Sciatic nerve (tissue), 2 donors: ENCODE data around the gene USO1. TPM values are rescaled to one million over a fixed set of nuclear protein-coding genes. Genes with fewer than 3 reads are reported as not detected.
A peak's percentile ranks its signal among the peaks of the same experiment; 100 is the strongest.
"Not testable (repeated sequence)": the region's sequence is repeated elsewhere in the genome, so short reads cannot be mapped to it uniquely, and the experiment has no call there.

ENCODE experiments used
- ATAC-seq: fragments of 200-7000 bp; cut with Tn5 transposase; one replicate; pipeline ENCODE4 v1.9.1; 2020; ENCODE audit warnings: mild to moderate bottlenecking, moderate library complexity
- DNase-seq: peaks from one replicate; pipeline ENCODE4 v3.0.0-alpha.2; 2020; ENCODE audit warnings: low spot score
- intact Hi-C: fragments of 100-400 bp; cut with DNase I; formaldehyde crosslinking; loops from one replicate; pipeline ENCODE4 v1.14.2; 2022
- total RNA-seq: library from RNA; stranded (reverse); fragmentation: NEBNext Ultra II Directional; extraction: Animal tissue kit (Norgen Biotek cat#: 25700); gene quantifications from one replicate; pipeline ENCODE4 v1.2.1, GENCODE V29; 2021
- donor health status: DM: no; HTN: no; CAD: no.
- donor health status: DM: no; HTN: no; CAD: no.

USO1 gene
- total RNA-seq, 1 donor from 2014 or later: 64.1 TPM

GRCh38 chr4:75735525-75735924, 11.1 kb downstream of the USO1 start:
- intact Hi-C loops: no loop called here

GRCh38 chr4:75736862-75737261, 12.5 kb downstream of the USO1 start:
- ATAC-seq (peak; percentile 81), DNase-seq (no peak)
- intact Hi-C loops: no loop called here

More at GRCh38 chr4:75735525-75735924, 11.1 kb downstream of the USO1 start:
- ATAC-seq (no peak), DNase-seq (no peak)

GRCh38 chr4:75737398-75737797, 13.0 kb downstream of the USO1 start:
- intact Hi-C loops: no loop called here
- ATAC-seq: no peak

GRCh38 chr4:75741027-75741426, 16.6 kb downstream of the USO1 start:
- intact Hi-C loops: no loop called here
- ATAC-seq (no peak), DNase-seq (no peak)

More at GRCh38 chr4:75737398-75737797, 13.0 kb downstream of the USO1 start:
- no peak for DNase-seq

GRCh38 chr4:75742451-75742850, 18.1 kb downstream of the USO1 start:
- no peak for DNase-seq
- no peak for ATAC-seq
- intact Hi-C loops: no loop called here

GRCh38 chr4:75745161-75745560, 20.8 kb downstream of the USO1 start:
- intact Hi-C loops: no loop called here
- ATAC-seq: no peak
- DNase-seq: no peak

- DNase-seq (no peak), ATAC-seq (no peak)
- intact Hi-C loops: no loop called here
These were observed 21.4 kb downstream of the USO1 start for GRCh38 chr4:75745721-75746199.

GRCh38 chr4:75752637-75753036, 28.3 kb downstream of the USO1 start:
- DNase-seq (no peak), ATAC-seq (no peak)
- intact Hi-C loops: no loop called here

GRCh38 chr4:75769036-75769435, 44.7 kb downstream of the USO1 start:
- intact Hi-C loops: no loop called here
- ATAC-seq (no peak), DNase-seq (no peak)

GRCh38 chr4:75771607-75772006, 47.2 kb downstream of the USO1 start:
- intact Hi-C loops: no loop called here
- ATAC-seq: no peak
- DNase-seq: no peak

- intact Hi-C loops: no loop called here
- no peak for DNase-seq
- no peak for ATAC-seq
These were observed 53.2 kb downstream of the USO1 start for GRCh38 chr4:75777589-75777988.

GRCh38 chr4:75779105-75779757, 54.9 kb downstream of the USO1 start:
- no peak for DNase-seq
- ATAC-seq: no peak
- intact Hi-C loops: no loop called here

GRCh38 chr4:75781305-75781704, 56.9 kb downstream of the USO1 start:
- ATAC-seq: no peak
- no peak for DNase-seq
- intact Hi-C loops: no loop called here

- DNase-seq (no peak), ATAC-seq (no peak)
- intact Hi-C loops: no loop called here
These were observed 62.1 kb downstream of the USO1 start for GRCh38 chr4:75786526-75786925.

- intact Hi-C loops: no loop called here
- DNase-seq: no peak
- no peak for ATAC-seq
These were observed 62.6 kb downstream of the USO1 start for GRCh38 chr4:75786938-75787337.

GRCh38 chr4:75790024-75790423, 65.6 kb downstream of the USO1 start:
- intact Hi-C loops: no loop called here
- DNase-seq (no peak), ATAC-seq (no peak)

- no peak for ATAC-seq
- intact Hi-C loops: no loop called here
- no peak for DNase-seq
These were observed 76.6 kb downstream of the USO1 start for GRCh38 chr4:75800972-75801371.

GRCh38 chr4:75806035-75806434, 81.7 kb downstream of the USO1 start:
- ATAC-seq, DNase-seq, intact Hi-C loops: not testable (repeated sequence)

GRCh38 chr4:75817901-75818300, 93.5 kb downstream of the USO1 start:
- ATAC-seq: no peak
- no peak for DNase-seq
- intact Hi-C loops: no loop called here

- intact Hi-C loops: no loop called here
These were observed 94.7 kb downstream of the USO1 start for GRCh38 chr4:75819121-75819520.

GRCh38 chr4:75820197-75820596, 95.8 kb downstream of the USO1 start:
- ATAC-seq (no peak), DNase-seq (no peak)
- intact Hi-C loops: no loop called here

More at GRCh38 chr4:75819121-75819520, 94.7 kb downstream of the USO1 start:
- DNase-seq (no peak), ATAC-seq (no peak)
